ENCODE measurements around the gene LRRC2.
A peak's percentile ranks its signal among the peaks of the same experiment; 100 is the strongest.
"Not testable (repeated sequence)": the region's sequence is repeated elsewhere in the genome, so short reads cannot be mapped to it uniquely, and the experiment has no call there.

The LRRC2 gene

GRCh38 chr3:46553154-46553553 is 12.9 kb downstream of the LRRC2 start:
- DNase-seq = no peak

- no peak for DNase-seq
Measured at GRCh38 chr3:46552538-46552937, 13.6 kb downstream of the LRRC2 start.

DNA sequence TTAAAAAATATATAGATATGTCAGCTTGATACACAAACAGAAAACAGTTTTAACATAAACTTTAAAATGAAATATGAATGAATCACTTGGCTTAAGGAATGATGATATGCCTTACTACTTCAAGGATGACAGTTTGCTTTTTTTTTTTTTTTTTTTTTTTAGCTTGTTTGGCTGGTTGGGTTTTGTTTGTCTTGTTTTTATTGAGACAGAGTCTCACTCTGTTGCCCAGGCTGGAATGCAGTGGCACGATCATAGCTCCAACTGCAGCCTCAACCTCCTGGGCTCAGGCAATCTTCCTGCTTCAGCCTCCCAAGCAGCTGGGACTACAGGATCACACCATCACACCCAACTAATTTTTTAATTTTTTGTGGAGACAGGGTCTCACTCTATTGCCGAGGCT is 14.5 kb downstream of the LRRC2 start:
- no peak for DNase-seq

DNA sequence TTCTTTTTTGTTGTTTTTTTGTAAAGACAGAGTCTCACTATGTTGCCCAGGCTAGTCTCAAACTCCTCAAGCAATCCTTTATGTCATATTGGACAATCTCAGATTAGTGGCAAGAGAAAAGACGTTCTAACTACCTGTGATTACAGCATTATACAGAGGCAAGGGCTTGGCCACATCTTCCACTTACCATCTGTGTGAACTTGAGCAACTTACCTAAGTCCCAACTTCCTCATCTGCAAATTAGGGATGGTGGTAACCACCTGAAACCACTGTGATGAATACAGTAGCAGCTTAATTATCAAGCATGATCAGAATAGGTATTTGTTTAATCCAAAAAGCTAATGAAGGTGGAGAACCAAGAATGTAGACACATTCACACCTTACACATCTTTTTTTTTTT is 16.1 kb downstream of the LRRC2 start:
- DNase-seq = no peak

- no peak for DNase-seq
Measured at GRCh38 chr3:46549408-46549904, 16.6 kb downstream of the LRRC2 start.

DNA sequence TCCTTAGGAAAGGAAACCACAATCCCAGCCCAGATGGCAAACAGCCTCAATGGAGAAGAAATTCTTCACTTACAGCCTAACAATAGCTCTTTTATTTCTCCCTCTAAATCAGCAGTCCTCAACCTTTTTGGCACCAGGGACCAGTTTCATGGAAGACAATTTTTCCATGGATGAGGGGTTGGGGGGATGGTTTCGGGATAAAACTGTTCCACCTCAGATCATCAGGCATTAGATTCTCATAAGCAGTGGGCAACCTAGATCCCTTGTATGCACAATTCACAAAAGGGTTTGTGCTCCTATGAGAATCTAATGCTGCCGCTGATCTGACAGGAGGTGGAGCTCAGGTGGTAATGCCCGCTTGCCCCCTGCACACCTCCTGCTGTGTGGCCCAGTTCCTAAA is 17.5 kb downstream of the LRRC2 start:
- DNase-seq = not testable (repeated sequence)

GRCh38 chr3:46546896-46547440 is 19.1 kb downstream of the LRRC2 start:
- no peak for DNase-seq

DNA sequence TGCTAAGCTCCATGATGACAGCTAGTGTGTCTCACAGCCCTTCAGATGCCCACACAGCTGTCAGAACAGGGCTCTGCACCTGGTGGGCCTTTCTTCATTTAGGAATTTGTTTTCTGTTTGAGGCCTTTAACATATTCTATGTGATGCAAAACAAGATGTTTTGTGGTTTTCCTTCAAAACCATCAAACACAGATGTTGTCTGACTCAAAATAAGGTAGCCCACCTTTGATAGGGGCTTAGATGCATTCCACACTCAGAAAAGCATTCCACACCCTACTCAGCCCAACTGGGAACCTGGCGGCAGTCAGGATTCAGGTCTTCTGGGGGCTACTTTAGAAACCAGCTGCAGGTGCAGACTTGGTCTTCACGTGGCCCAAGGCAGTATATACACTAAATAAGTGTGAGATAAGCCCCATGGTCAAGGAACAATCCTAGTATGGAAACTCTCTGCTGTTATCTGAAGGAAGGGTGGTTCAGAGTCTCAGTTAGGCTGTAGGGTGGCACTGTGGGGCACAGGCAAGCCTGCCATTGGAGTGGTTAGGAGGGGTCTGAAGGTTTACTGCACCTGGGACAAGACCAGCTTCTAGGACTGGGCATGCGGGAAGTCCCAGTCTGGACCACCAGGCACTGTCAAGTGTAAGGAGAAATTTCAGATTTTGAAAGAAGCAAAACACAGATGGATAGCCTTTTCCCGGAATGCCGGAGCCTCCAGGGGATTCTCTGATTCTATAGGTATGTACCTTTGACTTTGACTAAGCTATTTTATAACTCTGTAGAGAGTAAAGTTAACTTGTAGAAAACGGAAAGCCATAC is 20.1 kb downstream of the LRRC2 start:
- DNase-seq = no peak

- no peak for DNase-seq
Measured at GRCh38 chr3:46544771-46545503, 21.2 kb downstream of the LRRC2 start.

- no peak for DNase-seq
Measured at GRCh38 chr3:46542801-46543201, 23.3 kb downstream of the LRRC2 start.

DNA sequence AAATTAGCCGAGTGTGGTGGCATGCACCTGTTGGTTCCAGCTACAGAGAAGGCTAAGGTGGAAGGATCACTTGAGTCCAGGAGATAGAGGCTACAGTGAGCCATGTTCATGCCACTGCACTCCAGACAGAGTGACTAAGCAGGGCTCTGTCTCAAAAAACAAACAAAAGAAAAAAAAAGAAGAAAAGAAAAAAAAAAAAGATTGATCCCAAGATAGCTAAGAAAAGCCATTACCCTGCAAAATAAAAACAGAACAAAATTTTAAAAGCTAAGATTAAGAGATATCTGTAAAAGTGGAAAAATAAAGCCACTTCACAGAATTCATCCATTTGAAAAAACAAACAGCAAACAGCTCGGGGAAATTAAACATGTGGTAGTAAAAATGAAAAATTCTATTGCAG is 23.8 kb downstream of the LRRC2 start:
- peak; percentile 12 for DNase-seq

DNA sequence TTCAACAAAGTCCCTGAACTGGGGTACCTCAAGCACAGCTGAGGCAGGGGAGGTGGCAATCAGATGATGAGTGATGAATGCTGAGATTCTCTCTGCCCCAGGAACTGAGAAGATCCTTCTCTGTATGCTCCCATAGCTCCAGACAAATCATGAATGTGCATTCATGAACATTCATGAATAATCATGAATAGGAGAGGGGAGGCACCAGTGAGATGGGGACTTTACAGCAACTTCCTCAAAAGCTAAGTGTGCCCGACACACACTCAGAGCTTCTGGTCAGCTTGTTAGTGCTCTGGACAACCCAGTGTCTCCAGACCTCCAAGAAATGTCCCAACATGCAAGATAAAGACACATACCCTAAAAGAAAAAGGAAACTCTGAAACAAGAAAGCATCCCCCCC is 24.3 kb downstream of the LRRC2 start:
- no peak for DNase-seq

GRCh38 chr3:46540550-46540949 is 25.6 kb downstream of the LRRC2 start:
- DNase-seq = no peak

DNA sequence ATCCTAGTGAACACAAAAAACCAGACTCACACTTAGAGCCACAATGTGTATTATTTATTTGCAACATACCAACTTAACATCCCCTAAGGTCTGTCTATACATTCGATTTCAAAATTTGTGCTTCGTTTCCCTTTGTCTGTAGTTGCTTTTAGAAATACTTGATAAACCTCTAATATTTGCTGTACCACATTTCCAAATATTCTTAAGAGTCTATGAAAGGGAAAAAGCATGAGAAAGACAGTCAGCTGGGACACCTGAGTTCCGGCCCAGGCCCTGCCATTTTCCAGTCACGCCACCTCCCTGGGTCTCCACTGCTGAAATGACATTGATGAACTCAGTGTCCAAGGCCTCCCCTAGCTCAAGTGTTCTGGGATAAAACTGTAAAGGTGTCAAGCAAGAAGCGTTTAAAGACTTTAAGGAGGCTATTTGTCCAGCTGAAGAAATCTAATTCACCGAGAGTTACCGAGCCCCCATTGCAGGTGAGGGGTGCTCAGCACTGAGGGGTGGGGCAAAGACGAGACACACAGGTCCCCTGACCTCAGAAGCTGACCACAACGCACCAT is 26.6 kb downstream of the LRRC2 start:
- no peak for DNase-seq

DNA sequence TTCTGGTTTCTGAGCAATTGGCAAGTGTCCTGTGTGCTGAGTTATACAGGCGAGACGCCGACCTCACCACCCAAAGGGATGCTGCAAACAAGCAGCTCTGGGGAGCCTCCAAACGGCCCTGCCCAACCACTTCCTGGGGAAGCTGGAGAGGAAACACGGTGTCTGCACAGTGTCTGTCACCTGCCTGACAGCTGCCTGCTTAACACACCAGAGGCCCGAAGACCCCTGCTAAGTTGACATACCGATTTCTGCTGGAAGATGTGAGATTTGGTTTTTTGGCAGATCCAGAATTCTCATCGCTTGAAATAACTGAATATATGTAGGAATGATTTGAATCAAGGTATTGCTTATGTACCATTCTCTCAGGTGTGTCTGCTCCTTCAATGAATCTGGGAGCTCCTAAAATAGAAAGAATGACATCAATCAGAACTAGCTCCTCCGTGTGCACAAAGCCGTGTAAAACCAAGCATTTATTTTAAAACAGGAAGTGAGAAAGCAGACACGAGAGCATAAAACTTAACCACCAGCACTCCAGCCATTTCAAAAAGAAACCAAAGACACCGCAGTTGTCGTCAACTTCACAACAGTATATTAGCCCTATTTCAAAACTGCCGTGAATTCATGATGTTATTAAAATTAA is 27.2 kb downstream of the LRRC2 start:
- DNase-seq = peak; percentile 63

- DNase-seq = not testable (repeated sequence)
Measured at GRCh38 chr3:46538425-46538802, 27.7 kb downstream of the LRRC2 start.

- no peak for DNase-seq
Measured at GRCh38 chr3:46537779-46538178, 28.3 kb downstream of the LRRC2 start.

DNA sequence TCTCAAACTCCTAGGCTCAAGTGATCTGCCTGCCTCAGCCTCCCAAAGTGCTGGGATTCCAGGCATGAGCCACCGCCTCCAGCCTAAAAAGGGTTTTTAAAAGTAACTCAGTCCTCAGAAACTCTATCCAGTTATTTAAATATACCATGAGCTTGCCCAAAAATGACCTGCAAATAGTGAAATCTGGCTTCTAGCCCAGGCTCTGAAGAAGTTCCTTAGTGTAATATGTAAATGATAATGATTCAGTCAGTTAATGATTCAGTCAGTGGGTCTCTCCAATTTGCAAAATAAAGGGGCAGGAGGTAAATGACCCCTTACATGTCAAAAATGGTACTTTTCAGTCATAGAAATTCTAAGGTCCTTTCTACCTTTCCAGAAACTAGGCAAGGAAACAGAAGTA is 28.8 kb downstream of the LRRC2 start:
- DNase-seq = no peak

- DNase-seq = no peak
Measured at GRCh38 chr3:46536758-46537157, 29.3 kb downstream of the LRRC2 start.

DNA sequence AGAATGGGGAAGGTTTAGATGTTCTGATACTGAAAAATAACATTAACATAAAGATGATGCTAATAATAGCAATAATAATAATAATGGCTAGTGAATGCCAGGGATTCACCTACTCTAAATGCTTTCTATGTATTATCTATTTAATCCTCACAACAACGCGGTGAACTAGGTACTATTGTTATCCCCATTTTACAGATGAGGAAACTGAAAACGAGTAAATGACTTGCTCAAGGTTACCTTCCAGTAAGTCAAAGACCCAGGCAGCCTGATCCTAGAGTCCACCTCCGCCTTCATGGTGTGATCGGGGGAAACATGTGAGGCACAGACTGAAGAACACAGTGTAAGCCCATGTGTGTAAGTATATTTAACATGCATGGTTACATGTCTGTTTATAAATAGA is 30.4 kb downstream of the LRRC2 start:
- DNase-seq = no peak

GRCh38 chr3:46533091-46533490 is 33.0 kb downstream of the LRRC2 start:
- DNase-seq = no peak

- no peak for DNase-seq
Measured at GRCh38 chr3:46527239-46527638, 38.9 kb downstream of the LRRC2 start.

GRCh38 chr3:46524832-46525231 is 41.3 kb downstream of the LRRC2 start:
- no peak for DNase-seq
